Lower lobe of right lung (tissue), 2 donors: ENCODE results near the gene TIAL1. TPM values are rescaled to one million over a fixed set of nuclear protein-coding genes. Genes with fewer than 3 reads are reported as not detected.

ENCODE experiments used
- ATAC-seq, 2 donors: fragments of 200-7000 bp; cut with Tn5 transposase; one replicate each; pipeline ENCODE4 v1.9.1; 2020 to 2022; ENCODE audit warnings: mild to moderate bottlenecking in 2 of 2, moderate library complexity in 2 of 2
- DNase-seq: peaks from one replicate; pipeline ENCODE4 v3.0.0-alpha.2; 2020
- H3K27ac ChIP-seq: fragments of 200-600 bp; one replicate; pipeline ENCODE4 v1.8.0; 2022
- H3K27me3 ChIP-seq: fragments of 200-600 bp; one replicate; pipeline ENCODE4 v1.8.0; 2022; ENCODE audit warnings: low read depth
- H3K36me3 ChIP-seq: fragments of 200-600 bp; one replicate; pipeline ENCODE4 v1.8.0; 2022; ENCODE audit warnings: mild to moderate bottlenecking
- H3K4me1 ChIP-seq: fragments of 200-600 bp; one replicate; pipeline ENCODE4 v1.8.0; 2022
- H3K4me3 ChIP-seq: fragments of 200-600 bp; one replicate; pipeline ENCODE4 v1.8.0; 2022; ENCODE audit warnings: mild to moderate bottlenecking
- H3K9me3 ChIP-seq: fragments of 200-600 bp; one replicate; pipeline ENCODE4 v1.8.0; 2022
- CTCF ChIP-seq: fragments of 200-600 bp; IDR thresholded peaks from one replicate; pipeline ENCODE4 v1.8.0; 2022; ENCODE audit warnings: antibody characterized with exemption, mild to moderate bottlenecking
- intact Hi-C: fragments of 100-400 bp; cut with DNase I; formaldehyde crosslinking; loops from one replicate; pipeline ENCODE4 v1.11.0; 2022
- total RNA-seq: library from RNA; stranded (reverse); fragmentation: NEBNext Ultra II Directional; extraction: Animal tissue kit (Norgen Biotek cat#: 25700); gene quantifications from one replicate; pipeline ENCODE4 v1.2.1, GENCODE V29; 2021
- donor health status: DM: no; HTN: yes; CAD: no; lungs with severe emphysema.

The TIAL1 gene
- total RNA-seq, 1 donor from 2014 or later: 99.0 TPM

GRCh38 chr10:119640875-119641526 lies 44.2 kb upstream of the TIAL1 start:
- TF ChIP-seq CTCF: no peak
- DNase-seq (no peak), ATAC-seq (no peak)
- H3K36me3 ChIP-seq: no peaks in the 10 kb centered on the region
- H3K27me3 ChIP-seq: no peaks in the 10 kb centered on the region
- no peak overlapping the region for H3K27ac ChIP-seq
- intact Hi-C loops: no loop called here
- H3K4me3 ChIP-seq: no peak overlapping the region
- H3K9me3 ChIP-seq: peaks cover 6% of the 10 kb centered on the region
- no peaks in the 10 kb centered on the region for H3K4me1 ChIP-seq

DNA sequence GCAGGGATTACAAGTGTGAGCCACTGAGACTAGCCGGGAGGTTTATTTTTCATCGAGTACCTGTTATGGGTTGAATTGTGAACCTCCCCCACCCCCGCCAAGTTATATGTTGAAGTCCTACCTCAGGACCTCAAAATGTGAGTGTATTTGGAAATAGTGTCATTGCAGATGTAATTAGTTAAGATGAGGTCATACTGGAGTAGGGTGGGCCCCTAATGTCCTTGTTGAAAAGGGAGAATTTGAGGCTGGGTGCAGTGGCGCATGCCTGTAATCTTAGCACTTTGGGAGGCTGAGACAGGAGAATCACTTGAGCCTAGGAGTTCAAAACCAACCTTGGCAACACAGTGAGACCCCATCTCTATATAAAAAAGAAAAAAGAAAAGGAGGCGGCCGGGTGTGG lies 43.6 kb upstream of the TIAL1 start:
- no peak overlapping the region for H3K4me3 ChIP-seq
- ATAC-seq (no peak), DNase-seq (no peak)
- no peaks in the 10 kb centered on the region for H3K27me3 ChIP-seq
- no peaks in the 10 kb centered on the region for H3K36me3 ChIP-seq
- H3K4me1 ChIP-seq: no peaks in the 10 kb centered on the region
- H3K9me3 ChIP-seq: peaks cover 6% of the 10 kb centered on the region
- no peak overlapping the region for H3K27ac ChIP-seq
- TF ChIP-seq CTCF: no peak
- intact Hi-C loops: no loop called here

- DNase-seq: no peak
- no peaks in the 10 kb centered on the region for H3K4me1 ChIP-seq
- no peak for TF ChIP-seq CTCF
- H3K4me3 ChIP-seq: no peak overlapping the region
- H3K36me3 ChIP-seq: no peaks in the 10 kb centered on the region
- H3K27ac ChIP-seq: no peak overlapping the region
- H3K9me3 ChIP-seq: no peaks in the 10 kb centered on the region
- intact Hi-C loops: no loop called here
- ATAC-seq: no peak
- no peaks in the 10 kb centered on the region for H3K27me3 ChIP-seq
Measured at GRCh38 chr10:119638982-119639381, 42.2 kb upstream of the TIAL1 start.

DNA sequence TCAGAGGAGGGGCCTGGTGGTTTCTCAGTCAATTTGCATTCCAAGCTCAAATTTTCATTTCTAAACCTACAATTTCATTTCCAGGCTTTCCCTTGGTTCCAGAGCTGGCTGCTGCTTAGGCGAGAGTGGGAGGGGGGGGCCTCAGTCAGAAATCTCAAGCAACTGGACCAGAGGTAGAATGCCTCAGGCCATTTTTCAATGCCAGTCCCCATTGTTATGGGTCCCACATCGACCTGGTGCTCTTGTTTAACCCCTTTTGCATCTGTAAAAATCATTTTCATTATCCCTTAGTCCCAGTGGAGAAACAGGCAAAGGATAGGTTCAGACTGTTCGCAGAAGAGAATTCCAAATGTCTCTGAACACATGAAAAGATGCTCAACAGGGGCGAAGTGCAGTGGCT lies 40.9 kb upstream of the TIAL1 start:
- no peaks in the 10 kb centered on the region for H3K9me3 ChIP-seq
- no peak for ATAC-seq
- H3K36me3 ChIP-seq: no peaks in the 10 kb centered on the region
- intact Hi-C loops: no loop called here
- no peak for DNase-seq
- H3K27ac ChIP-seq: no peak overlapping the region
- H3K4me3 ChIP-seq: no peak overlapping the region
- no peaks in the 10 kb centered on the region for H3K4me1 ChIP-seq
- H3K27me3 ChIP-seq: no peaks in the 10 kb centered on the region
- TF ChIP-seq CTCF: no peak

GRCh38 chr10:119634219-119634544 lies 37.4 kb upstream of the TIAL1 start:
- DNase-seq: no peak

More at GRCh38 chr10:119634219-119634544, 37.4 kb upstream of the TIAL1 start:
- Histone ChIP-seq H3K27ac (no peak overlapping the region), H3K36me3 (no peaks in the 10 kb centered on the region), H3K4me1 (no peaks in the 10 kb centered on the region), H3K9me3 (no peaks in the 10 kb centered on the region), H3K27me3 (no peaks in the 10 kb centered on the region), H3K4me3 (no peak overlapping the region)
- no peak for TF ChIP-seq CTCF
- peak in 1 of 2 donors; percentile 56 for ATAC-seq
- intact Hi-C loops: no loop called here
